H1 (cell line): ENCODE data around the gene HIVEP3. TPM values are rescaled to one million over a fixed set of nuclear protein-coding genes. Genes with fewer than 3 reads are reported as not detected.

ENCODE experiments used
- ASH2L ChIP-seq: fragments of 200-600, 300-600 bp; sonication (generic); IDR thresholded peaks from one replicate; pipeline ENCODE4 v1.7.1; 2017; ENCODE audit warnings: low read length
- CHD7 ChIP-seq: fragments of 300-600 bp; sonication (generic); IDR thresholded peaks from 2 replicates; pipeline ENCODE4 v1.7.1; 2012; ENCODE audit warnings: low read length, moderate library complexity, mild to moderate bottlenecking, inconsistent platforms; ENCODE audit not compliant: insufficient replicate concordance
- CTBP2 ChIP-seq: IDR thresholded peaks from 2 replicates; pipeline ENCODE4 v1.7.0; 2011; ENCODE audit warnings: borderline replicate concordance, mild to moderate bottlenecking, moderate library complexity, mixed read lengths, low read length; ENCODE audit not compliant: insufficient read depth, insufficient read length
- GABPA ChIP-seq: IDR thresholded peaks from 2 replicates; pipeline ENCODE4 v1.6.1; 2011; ENCODE audit warnings: mild to moderate bottlenecking, low read length, moderate library complexity, borderline replicate concordance; ENCODE audit not compliant: insufficient read depth
- MAFK ChIP-seq: IDR thresholded peaks from 2 replicates; pipeline ENCODE4 v1.6.1; 2012; ENCODE audit warnings: low read depth, mild to moderate bottlenecking, improper control_type of control experiment, low read length
- POU5F1 ChIP-seq: IDR thresholded peaks from 2 replicates; pipeline ENCODE4 v1.6.1; 2011; ENCODE audit warnings: low read depth, mild to moderate bottlenecking, low read length, moderate library complexity
- RXRA ChIP-seq: IDR thresholded peaks from 2 replicates; pipeline ENCODE4 v1.6.1; 2011; ENCODE audit warnings: low read depth, mild to moderate bottlenecking, low read length, moderate library complexity; ENCODE audit not compliant: insufficient read depth
- SIN3A ChIP-seq, 2 experiments: IDR thresholded peaks in 1 of 2; conservative IDR thresholded peaks in 1 of 2; 2 replicates each; pipeline ENCODE4 v1.6.1; 2011 to 2012; ENCODE audit warnings: low read length in 2 of 2, improper control_type of control experiment in 1 of 2, low read depth in 1 of 2, mild to moderate bottlenecking in 1 of 2
- SRF ChIP-seq: IDR thresholded peaks from 2 replicates; pipeline ENCODE4 v1.6.1; 2011; ENCODE audit warnings: mild to moderate bottlenecking, low read depth, low read length, moderate library complexity
- TAF7 ChIP-seq: optimal IDR thresholded peaks from 2 replicates; pipeline ENCODE3; 2011; ENCODE audit warnings: low read depth, mild to moderate bottlenecking, inconsistent platforms, low read length, moderate library complexity, borderline replicate concordance
- TCF12 ChIP-seq: IDR thresholded peaks from 2 replicates; pipeline ENCODE4 v1.6.1; 2011; ENCODE audit warnings: low read depth, mild to moderate bottlenecking, low read length
- YY1 ChIP-seq: IDR thresholded peaks from 2 replicates; pipeline ENCODE4 v1.6.1; 2011; ENCODE audit warnings: low read depth, mild to moderate bottlenecking, low read length
- polyA plus RNA-seq, 7 experiments: library from polyadenylated mRNA; depleted of rRNA in 3 of 7; stranded (reverse) in 5 of 7; unstranded in 2 of 7; fragments of >200 nt in 5 of 7; fragments of 200-250 nt in 2 of 7; gene quantifications; 1 replicate in 5 of 7; 2 replicates in 1 of 7; 4 replicates in 1 of 7; pipeline versions ENCODE4 v1.2.1 to v1.2.3, GENCODE V29; 2011 to 2013; ENCODE audit warnings: missing spikeins in 2 of 7, mixed read lengths in 2 of 7
- total RNA-seq: library from RNA; stranded (reverse); fragmentation: NEBNext Ultra II Directional; extraction: Animal tissue kit (Norgen Biotek cat#: 25700); gene quantifications from 2 replicates; pipeline ENCODE4 v1.2.1, GENCODE V29; 2021

Gene HIVEP3
- total and polyA plus RNA-seq, 2 of the 8 experiments (the other 6 are each of a cell fraction or from before 2014, with no cell fraction given): 0.24 to 0.69 TPM

- no peak for TF ChIP-seq GABPA
- no peak for TF ChIP-seq SIN3A (conservative IDR thresholded peaks at IDR 0.05 in 1 of 2, IDR thresholded peaks at IDR 0.05 in 1 of 2; ENCODE audit: low read depth in 1 of 2, low read length in 2 of 2)
- no peak for TF ChIP-seq SRF
- TF ChIP-seq YY1: 0 out of 2 replicates have a peak, but pooled peaks have one; percentile 12
- no peak for TF ChIP-seq RXRA
- TF ChIP-seq TAF7: no peak
- TF ChIP-seq TCF12: no peak
- no peak for TF ChIP-seq MAFK
- no peak for TF ChIP-seq ASH2L
- TF ChIP-seq CTBP2: no peak
- no peak for TF ChIP-seq CHD7
- no peak for TF ChIP-seq POU5F1
These were observed 40.2 kb downstream of the HIVEP3 start (continued) for GRCh38 chr1:41878495-41878894.
